Liver (tissue), 9 donors: Measurements from ENCODE around the gene PYCR2. TPM values are rescaled to one million over a fixed set of nuclear protein-coding genes. Genes with fewer than 3 reads are reported as not detected.

Experiments used
- DNase-seq: peaks from one replicate; pipeline ENCODE4 v3.0.0-alpha.2; 2017; ENCODE audit warnings: low spot score
- H3K27ac ChIP-seq, 2 donors: one replicate each; pipeline ENCODE4 v1.7.0; 2013; ENCODE audit warnings: inconsistent platforms in 2 of 2, low read length in 2 of 2, control low read depth in 1 of 2, low read depth in 1 of 2, mild to moderate bottlenecking in 1 of 2
- H3K27me3 ChIP-seq, 4 donors: one replicate each; pipeline versions ENCODE4 v1.6.1 to v1.7.0; 2013; ENCODE audit warnings: low read length in 3 of 4, inconsistent platforms in 1 of 4, mild to moderate bottlenecking in 1 of 4, moderate library complexity in 1 of 4; ENCODE audit not compliant: control insufficient read depth in 4 of 4, insufficient read depth in 4 of 4
- H3K36me3 ChIP-seq, 4 donors: one replicate each; pipeline versions ENCODE4 v1.6.1 to v1.7.0; 2013; ENCODE audit warnings: low read length in 3 of 4, mild to moderate bottlenecking in 3 of 4, low read depth in 1 of 4, moderate library complexity in 1 of 4; ENCODE audit not compliant: control insufficient read depth in 4 of 4, insufficient read depth in 3 of 4
- H3K4me1 ChIP-seq, 4 donors: one replicate each; pipeline versions ENCODE4 v1.6.1 to v1.7.0; 2013; ENCODE audit warnings: low read length in 3 of 4, mild to moderate bottlenecking in 3 of 4, moderate library complexity in 1 of 4; ENCODE audit not compliant: control insufficient read depth in 4 of 4, insufficient read depth in 4 of 4
- H3K4me3 ChIP-seq, 3 donors: one replicate each; pipeline versions ENCODE4 v1.6.1 to v1.7.0; 2013; ENCODE audit warnings: low read length in 3 of 3, control low read depth in 1 of 3, low read depth in 1 of 3, mild to moderate bottlenecking in 1 of 3
- H3K9ac ChIP-seq, 2 donors: one replicate each; pipeline ENCODE4 v1.7.0; 2013; ENCODE audit warnings: low read length in 2 of 2, mild to moderate bottlenecking in 2 of 2, moderate library complexity in 2 of 2, control low read depth in 1 of 2, low read depth in 1 of 2
- H3K9me3 ChIP-seq, 4 donors: one replicate each; pipeline versions ENCODE4 v1.6.1 to v1.7.0; 2013; ENCODE audit warnings: low read length in 3 of 4; ENCODE audit not compliant: control insufficient read depth in 4 of 4
- EGR1 ChIP-seq, 2 donors: IDR thresholded peaks; 2 replicates each; pipeline ENCODE4 v1.6.1; 2016 to 2018; ENCODE audit warnings: antibody characterized with exemption in 2 of 2, low read depth in 2 of 2
- FOXA1 ChIP-seq: IDR thresholded peaks from 2 replicates; pipeline ENCODE4 v1.6.1; 2016; ENCODE audit warnings: antibody characterized with exemption
- FOXA2 ChIP-seq: IDR thresholded peaks from 2 replicates; pipeline ENCODE4 v1.6.1; 2016; ENCODE audit warnings: antibody characterized with exemption
- GABPA ChIP-seq, 2 donors: IDR thresholded peaks in 1 of 2; conservative IDR thresholded peaks in 1 of 2; 2 replicates each; pipeline ENCODE4 v1.6.1; 2016; ENCODE audit warnings: antibody characterized with exemption in 2 of 2, mild to moderate bottlenecking in 1 of 2, moderate library complexity in 1 of 2
- HNF4A ChIP-seq, 2 donors: conservative IDR thresholded peaks; 2 replicates each; pipeline ENCODE4 v1.6.1; 2016; ENCODE audit warnings: antibody characterized with exemption in 2 of 2, mild to moderate bottlenecking in 2 of 2
- HNF4G ChIP-seq: IDR thresholded peaks from 2 replicates; pipeline ENCODE4 v1.6.1; 2016; ENCODE audit warnings: antibody characterized with exemption
- JUND ChIP-seq, 2 donors: IDR thresholded peaks; 2 replicates each; pipeline ENCODE4 v1.6.1; 2016; ENCODE audit warnings: antibody characterized with exemption in 2 of 2
- NR2F2 ChIP-seq: IDR thresholded peaks from 2 replicates; pipeline ENCODE4 v1.6.1; 2016; ENCODE audit warnings: antibody characterized with exemption
- SP1 ChIP-seq: IDR thresholded peaks from 2 replicates; pipeline ENCODE4 v1.6.1; 2018; ENCODE audit warnings: antibody characterized with exemption, mild to moderate bottlenecking
- TAF1 ChIP-seq: conservative IDR thresholded peaks from 2 replicates; pipeline ENCODE4 v1.6.1; 2016; ENCODE audit warnings: antibody characterized with exemption, mild to moderate bottlenecking
- YY1 ChIP-seq: IDR thresholded peaks from 2 replicates; pipeline ENCODE4 v1.6.1; 2016; ENCODE audit warnings: antibody characterized with exemption, mild to moderate bottlenecking
- WGBS: extraction: QIAGEN DNeasy Blood & Tissue Kit; methylation state at CpG from one replicate; pipeline ENCODE4 v1.1.7; 2013; 5-methylcytosine and 5-hydroxymethylcytosine counted together
- polyA plus RNA-seq, 2 donors: library from polyadenylated mRNA; stranded (reverse) in 1 of 2; unstranded in 1 of 2; fragments of 200-250 nt in 1 of 2; fragments of >200 nt in 1 of 2; fragmentation: Nextera tagmentation in 1 of 2; extraction: Ambion mirVana in 1 of 2; gene quantifications; one replicate each; pipeline versions ENCODE4 v1.2.1 to v1.2.3, GENCODE V29; 2013 to 2015
- total RNA-seq, 2 donors: library from RNA; depleted of rRNA; stranded (reverse); fragments of >200 nt; gene quantifications; one replicate each; pipeline ENCODE4 v1.2.3, GENCODE V29; 2014
- TF ChIP-seq, protein P1 (sequence below): fragments of 150-350 bp; IDR thresholded peaks from 2 replicates; pipeline ENCODE4 v1.5.1; 2017; ENCODE audit warnings: improper control_type of control experiment, low read depth, low read length; ENCODE audit not compliant: missing input control
- TF ChIP-seq, protein P2 (sequence below): IDR thresholded peaks from 2 replicates; pipeline ENCODE4 v1.6.1; 2016; ENCODE audit warnings: antibody characterized with exemption
- TF ChIP-seq, protein P3 (sequence below): IDR thresholded peaks from 2 replicates; pipeline ENCODE4 v1.6.1; 2016; ENCODE audit warnings: antibody characterized with exemption, mild to moderate bottlenecking
- TF ChIP-seq, protein P4 (sequence below): IDR thresholded peaks from 2 replicates; pipeline ENCODE4 v1.6.1; 2016; ENCODE audit warnings: antibody characterized with exemption
- TF ChIP-seq, protein P5 (sequence below): IDR thresholded peaks from 2 replicates; pipeline ENCODE4 v1.6.1; 2016; ENCODE audit warnings: antibody characterized with exemption
- donor health status: healthy.
- donor health status: healthy.
- donor health status: healthy.
- donor health status: healthy.
- donor health status: healthy.

PYCR2 gene
- total and polyA plus RNA-seq, 4 donors, result 16.8 to 41.0 (median 33.0) TPM

DNA sequence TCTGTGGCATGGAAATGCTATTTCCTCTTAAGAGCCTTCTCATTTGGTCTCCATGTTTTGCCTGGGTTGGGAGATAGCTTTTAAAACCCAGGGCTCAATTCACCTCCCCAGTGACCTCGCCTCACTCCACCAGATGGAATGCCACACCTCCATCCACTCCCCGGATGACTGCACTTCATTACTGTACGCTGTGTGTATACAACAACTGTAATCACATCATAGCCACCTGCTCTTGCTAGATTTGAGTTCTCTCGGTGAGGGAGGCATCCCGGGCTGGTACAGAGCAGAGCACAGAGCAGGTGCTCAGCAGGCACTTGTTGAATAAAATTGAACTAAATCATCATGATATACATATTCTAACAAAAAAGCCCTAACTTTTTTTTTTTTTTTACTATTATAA lies 49.1 kb upstream of the PYCR2 start:
- Histone ChIP-seq H3K9me3 (no peaks in the 10 kb centered on the region), H3K9ac (no peak overlapping the region), H3K27me3 (no peaks in the 10 kb centered on the region), H3K4me3 (no peak overlapping the region), H3K36me3 (peaks cover 0 to 2% (median 0%) of the 10 kb centered on the region in 4 donors), H3K4me1 (no peaks in the 10 kb centered on the region), H3K27ac (no peak overlapping the region)
- DNase-seq, result no peak
- TF ChIP-seq, protein P1, sequence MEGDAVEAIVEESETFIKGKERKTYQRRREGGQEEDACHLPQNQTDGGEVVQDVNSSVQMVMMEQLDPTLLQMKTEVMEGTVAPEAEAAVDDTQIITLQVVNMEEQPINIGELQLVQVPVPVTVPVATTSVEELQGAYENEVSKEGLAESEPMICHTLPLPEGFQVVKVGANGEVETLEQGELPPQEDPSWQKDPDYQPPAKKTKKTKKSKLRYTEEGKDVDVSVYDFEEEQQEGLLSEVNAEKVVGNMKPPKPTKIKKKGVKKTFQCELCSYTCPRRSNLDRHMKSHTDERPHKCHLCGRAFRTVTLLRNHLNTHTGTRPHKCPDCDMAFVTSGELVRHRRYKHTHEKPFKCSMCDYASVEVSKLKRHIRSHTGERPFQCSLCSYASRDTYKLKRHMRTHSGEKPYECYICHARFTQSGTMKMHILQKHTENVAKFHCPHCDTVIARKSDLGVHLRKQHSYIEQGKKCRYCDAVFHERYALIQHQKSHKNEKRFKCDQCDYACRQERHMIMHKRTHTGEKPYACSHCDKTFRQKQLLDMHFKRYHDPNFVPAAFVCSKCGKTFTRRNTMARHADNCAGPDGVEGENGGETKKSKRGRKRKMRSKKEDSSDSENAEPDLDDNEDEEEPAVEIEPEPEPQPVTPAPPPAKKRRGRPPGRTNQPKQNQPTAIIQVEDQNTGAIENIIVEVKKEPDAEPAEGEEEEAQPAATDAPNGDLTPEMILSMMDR, result no peak
- no peak for TF ChIP-seq GABPA (IDR thresholded peaks at IDR 0.05 in 1 of 2, conservative IDR thresholded peaks at IDR 0.05 in 1 of 2)
- TF ChIP-seq JUND (IDR thresholded peaks at IDR 0.05), result no peak
- no peak for TF ChIP-seq EGR1 (IDR thresholded peaks at IDR 0.05; ENCODE audit: low read depth in 2 of 2)
- TF ChIP-seq TAF1, result no peak
- no peak for TF ChIP-seq SP1
- TF ChIP-seq, protein P2, sequence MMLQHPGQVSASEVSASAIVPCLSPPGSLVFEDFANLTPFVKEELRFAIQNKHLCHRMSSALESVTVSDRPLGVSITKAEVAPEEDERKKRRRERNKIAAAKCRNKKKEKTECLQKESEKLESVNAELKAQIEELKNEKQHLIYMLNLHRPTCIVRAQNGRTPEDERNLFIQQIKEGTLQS, result no peak
- no peak for TF ChIP-seq FOXA1
- TF ChIP-seq YY1, result no peak
- TF ChIP-seq FOXA2, result no peak
- no peak for TF ChIP-seq HNF4A (conservative IDR thresholded peaks at IDR 0.05)
- TF ChIP-seq HNF4G, result no peak
- TF ChIP-seq, protein P3, sequence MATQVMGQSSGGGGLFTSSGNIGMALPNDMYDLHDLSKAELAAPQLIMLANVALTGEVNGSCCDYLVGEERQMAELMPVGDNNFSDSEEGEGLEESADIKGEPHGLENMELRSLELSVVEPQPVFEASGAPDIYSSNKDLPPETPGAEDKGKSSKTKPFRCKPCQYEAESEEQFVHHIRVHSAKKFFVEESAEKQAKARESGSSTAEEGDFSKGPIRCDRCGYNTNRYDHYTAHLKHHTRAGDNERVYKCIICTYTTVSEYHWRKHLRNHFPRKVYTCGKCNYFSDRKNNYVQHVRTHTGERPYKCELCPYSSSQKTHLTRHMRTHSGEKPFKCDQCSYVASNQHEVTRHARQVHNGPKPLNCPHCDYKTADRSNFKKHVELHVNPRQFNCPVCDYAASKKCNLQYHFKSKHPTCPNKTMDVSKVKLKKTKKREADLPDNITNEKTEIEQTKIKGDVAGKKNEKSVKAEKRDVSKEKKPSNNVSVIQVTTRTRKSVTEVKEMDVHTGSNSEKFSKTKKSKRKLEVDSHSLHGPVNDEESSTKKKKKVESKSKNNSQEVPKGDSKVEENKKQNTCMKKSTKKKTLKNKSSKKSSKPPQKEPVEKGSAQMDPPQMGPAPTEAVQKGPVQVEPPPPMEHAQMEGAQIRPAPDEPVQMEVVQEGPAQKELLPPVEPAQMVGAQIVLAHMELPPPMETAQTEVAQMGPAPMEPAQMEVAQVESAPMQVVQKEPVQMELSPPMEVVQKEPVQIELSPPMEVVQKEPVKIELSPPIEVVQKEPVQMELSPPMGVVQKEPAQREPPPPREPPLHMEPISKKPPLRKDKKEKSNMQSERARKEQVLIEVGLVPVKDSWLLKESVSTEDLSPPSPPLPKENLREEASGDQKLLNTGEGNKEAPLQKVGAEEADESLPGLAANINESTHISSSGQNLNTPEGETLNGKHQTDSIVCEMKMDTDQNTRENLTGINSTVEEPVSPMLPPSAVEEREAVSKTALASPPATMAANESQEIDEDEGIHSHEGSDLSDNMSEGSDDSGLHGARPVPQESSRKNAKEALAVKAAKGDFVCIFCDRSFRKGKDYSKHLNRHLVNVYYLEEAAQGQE, result no peak
- TF ChIP-seq, protein P4, sequence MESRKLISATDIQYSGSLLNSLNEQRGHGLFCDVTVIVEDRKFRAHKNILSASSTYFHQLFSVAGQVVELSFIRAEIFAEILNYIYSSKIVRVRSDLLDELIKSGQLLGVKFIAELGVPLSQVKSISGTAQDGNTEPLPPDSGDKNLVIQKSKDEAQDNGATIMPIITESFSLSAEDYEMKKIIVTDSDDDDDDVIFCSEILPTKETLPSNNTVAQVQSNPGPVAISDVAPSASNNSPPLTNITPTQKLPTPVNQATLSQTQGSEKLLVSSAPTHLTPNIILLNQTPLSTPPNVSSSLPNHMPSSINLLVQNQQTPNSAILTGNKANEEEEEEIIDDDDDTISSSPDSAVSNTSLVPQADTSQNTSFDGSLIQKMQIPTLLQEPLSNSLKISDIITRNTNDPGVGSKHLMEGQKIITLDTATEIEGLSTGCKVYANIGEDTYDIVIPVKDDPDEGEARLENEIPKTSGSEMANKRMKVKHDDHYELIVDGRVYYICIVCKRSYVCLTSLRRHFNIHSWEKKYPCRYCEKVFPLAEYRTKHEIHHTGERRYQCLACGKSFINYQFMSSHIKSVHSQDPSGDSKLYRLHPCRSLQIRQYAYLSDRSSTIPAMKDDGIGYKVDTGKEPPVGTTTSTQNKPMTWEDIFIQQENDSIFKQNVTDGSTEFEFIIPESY, result no peak
- TF ChIP-seq NR2F2, result no peak
- WGBS, result 80% methylated on average over 5 of the region's 5 CpGs

DNA sequence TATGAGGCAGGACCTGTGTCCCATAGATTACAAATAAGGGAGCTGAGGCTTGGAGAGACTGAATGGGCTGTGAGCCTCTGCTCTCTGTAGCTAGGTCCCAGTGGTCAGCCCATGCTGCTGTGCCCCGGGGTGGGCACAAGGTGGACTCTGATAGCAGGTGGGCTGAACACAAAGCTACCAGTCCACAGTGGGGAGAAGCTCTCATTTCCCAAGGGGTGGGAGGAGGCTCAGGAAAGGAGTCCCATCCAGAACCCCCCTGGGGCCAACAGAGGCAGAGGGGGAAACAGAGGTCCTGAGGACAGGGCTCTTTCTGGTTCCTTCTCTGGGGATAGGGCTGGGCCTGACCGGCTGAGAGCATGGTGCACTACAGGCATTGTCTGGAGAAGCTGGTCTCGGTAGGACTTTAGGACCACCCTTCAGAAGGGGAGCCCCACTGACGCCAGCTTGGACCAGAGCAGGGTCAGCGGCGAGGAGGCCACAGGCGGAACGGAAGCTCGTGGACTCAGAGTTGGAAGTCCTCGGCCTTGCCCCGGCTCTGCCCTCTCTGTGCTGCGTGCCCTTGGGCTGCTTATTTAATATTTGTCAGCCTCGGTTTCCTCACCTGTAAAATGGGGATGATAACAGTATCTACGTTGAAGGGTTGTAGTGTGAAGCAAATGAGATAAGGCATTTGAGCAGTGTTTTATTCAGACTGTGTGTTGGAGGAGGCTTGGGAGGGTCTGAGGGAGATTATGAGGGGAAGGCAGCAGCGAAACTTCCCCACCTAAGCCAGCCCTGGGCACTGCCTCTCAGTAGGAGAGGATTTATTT lies 48.5 kb upstream of the PYCR2 start:
- Histone ChIP-seq H3K4me1 (no peaks in the 10 kb centered on the region), H3K9me3 (no peaks in the 10 kb centered on the region), H3K27me3 (no peaks in the 10 kb centered on the region), H3K27ac (no peak overlapping the region), H3K4me3 (no peak overlapping the region), H3K9ac (no peak overlapping the region), H3K36me3 (peaks cover 0 to 2% (median 0%) of the 10 kb centered on the region in 4 donors)
- DNase-seq, result no peak
- 89% methylated on average over 15 of the region's 15 CpGs for WGBS
- TF ChIP-seq GABPA (IDR thresholded peaks at IDR 0.05 in 1 of 2, conservative IDR thresholded peaks at IDR 0.05 in 1 of 2), result no peak
- no peak for TF ChIP-seq HNF4A (conservative IDR thresholded peaks at IDR 0.05)
- TF ChIP-seq NR2F2, result no peak
- TF ChIP-seq HNF4G, result no peak
- TF ChIP-seq EGR1 (IDR thresholded peaks at IDR 0.05; ENCODE audit: low read depth in 2 of 2), result no peak
- no peak for TF ChIP-seq FOXA1
- TF ChIP-seq, protein P4, result no peak
- no peak for TF ChIP-seq YY1
- TF ChIP-seq, protein P5, sequence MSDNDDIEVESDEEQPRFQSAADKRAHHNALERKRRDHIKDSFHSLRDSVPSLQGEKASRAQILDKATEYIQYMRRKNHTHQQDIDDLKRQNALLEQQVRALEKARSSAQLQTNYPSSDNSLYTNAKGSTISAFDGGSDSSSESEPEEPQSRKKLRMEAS, result no peak
- TF ChIP-seq, protein P1, result no peak
- TF ChIP-seq JUND (IDR thresholded peaks at IDR 0.05), result no peak
